G401 (cell line): ENCODE results near the gene RASGRP2. TPM values are rescaled to one million over a fixed set of nuclear protein-coding genes. Genes with fewer than 3 reads are reported as not detected.
"Not testable (repeated sequence)": the region's sequence is repeated elsewhere in the genome, so short reads cannot be mapped to it uniquely, and the experiment has no call there.

Source experiments
- DNase-seq: peaks from one replicate; pipeline ENCODE4 v3.0.0-alpha.2; 2015; ENCODE audit warnings: low spot score
- in situ Hi-C: cut with HindIII; loops from 2 replicates; pipeline ENCODE4 v1.10.0; 2016; ENCODE audit warnings: low sequenced_read_pairs, mixed read lengths
- total RNA-seq: library from RNA; depleted of rRNA; stranded (reverse); fragments of >200 nt; shearing (Covaris generic); gene quantifications from 2 replicates; pipeline ENCODE4 v1.2.3, GENCODE V29; 2014

The RASGRP2 gene
- total RNA-seq, 1 experiment from 2014 or later, result 1.9 TPM

DNA sequence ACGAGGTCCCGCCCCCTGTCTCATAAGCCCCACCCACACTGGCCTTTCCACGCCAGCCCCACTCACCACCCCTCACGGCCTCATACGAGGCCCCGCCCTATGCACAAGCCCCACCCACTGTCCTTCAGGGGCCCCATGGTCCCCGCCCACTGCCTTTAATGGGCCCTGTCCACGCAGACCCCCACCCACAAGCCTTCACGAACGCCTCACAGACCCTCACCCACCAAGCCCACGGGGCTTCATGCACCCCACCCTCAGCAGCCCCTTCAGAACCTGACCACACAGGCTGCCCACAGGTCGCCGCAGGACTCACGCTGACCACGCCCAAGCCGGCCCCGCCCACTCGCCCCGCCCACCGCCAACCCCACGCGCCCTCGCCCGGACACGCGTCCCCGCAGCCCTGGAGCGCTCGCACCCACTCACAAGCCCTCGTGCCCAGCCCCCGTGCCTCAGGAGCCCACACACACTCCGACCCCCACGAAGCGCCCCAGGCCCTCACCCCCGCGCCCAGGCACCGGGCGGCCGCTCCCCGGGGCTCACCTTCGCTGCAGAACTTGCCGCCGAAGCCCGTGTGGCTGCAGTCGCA lies 31.4 kb downstream of the RASGRP2 start:
- DNase-seq, result no peak

DNA sequence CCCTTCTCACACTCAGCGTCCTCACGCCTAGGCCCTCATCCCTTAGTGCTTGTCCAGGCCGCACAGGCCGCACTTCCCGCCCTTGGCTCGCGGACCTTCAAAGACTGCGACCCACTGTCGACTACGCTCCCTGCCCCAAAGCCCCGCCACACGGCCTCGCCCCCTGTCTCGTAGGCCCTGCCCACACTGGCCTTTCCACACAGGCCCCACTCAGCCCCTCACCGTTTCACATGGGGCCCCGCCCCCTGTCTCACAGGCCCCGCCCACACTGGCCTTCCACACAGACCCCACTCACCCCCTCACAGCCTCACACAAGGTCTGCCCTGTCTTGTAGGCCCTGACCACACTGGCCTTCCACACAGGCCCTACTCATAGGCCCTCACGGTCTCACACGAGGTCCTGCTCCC lies 32.0 kb downstream of the RASGRP2 start:
- no peak for DNase-seq
- in situ Hi-C loops, result no loop called here

More for the DNA sequence above, 31.4 kb downstream of the RASGRP2 start:
- in situ Hi-C loops, result no loop called here

DNA sequence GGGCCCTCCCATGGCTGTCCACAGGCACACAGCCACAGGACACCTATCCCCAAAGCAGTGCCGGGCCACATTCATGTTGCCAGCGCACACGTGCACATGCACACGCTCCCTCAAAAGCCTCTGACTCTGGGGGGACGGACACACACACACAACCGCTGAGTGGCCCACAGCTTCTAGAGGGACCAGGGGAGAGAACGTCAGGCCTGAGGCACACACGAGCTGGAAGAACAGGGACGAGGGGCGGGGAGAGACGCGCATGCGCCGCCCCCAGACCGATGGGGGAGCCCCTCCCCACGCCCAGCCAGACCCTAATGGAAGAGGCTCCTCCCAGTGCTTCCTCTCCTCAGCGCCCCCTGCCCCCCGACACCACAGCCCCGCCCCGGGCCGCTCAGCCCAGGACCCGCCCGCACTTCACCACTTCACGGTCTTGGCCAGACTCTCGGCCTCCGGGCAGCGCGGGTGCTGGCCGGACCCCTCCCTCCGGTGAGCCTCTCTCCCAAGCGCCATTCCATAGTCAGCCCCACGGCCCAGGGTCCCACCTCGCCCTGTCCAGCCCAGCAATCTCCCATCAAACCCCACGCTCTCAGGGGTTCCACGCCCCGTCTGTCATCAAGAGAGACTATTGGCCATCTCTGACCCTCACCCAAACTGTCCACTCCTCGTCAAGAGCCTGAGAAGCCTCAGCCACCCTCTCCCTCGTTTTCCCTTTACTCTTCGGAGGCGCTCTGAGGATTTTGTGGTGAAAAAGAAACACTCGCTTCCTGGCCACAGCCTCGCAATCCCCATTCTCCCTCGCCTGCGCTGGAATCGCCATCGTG lies 32.6 kb downstream of the RASGRP2 start:
- in situ Hi-C loops, result no loop called here
- no peak for DNase-seq

DNA sequence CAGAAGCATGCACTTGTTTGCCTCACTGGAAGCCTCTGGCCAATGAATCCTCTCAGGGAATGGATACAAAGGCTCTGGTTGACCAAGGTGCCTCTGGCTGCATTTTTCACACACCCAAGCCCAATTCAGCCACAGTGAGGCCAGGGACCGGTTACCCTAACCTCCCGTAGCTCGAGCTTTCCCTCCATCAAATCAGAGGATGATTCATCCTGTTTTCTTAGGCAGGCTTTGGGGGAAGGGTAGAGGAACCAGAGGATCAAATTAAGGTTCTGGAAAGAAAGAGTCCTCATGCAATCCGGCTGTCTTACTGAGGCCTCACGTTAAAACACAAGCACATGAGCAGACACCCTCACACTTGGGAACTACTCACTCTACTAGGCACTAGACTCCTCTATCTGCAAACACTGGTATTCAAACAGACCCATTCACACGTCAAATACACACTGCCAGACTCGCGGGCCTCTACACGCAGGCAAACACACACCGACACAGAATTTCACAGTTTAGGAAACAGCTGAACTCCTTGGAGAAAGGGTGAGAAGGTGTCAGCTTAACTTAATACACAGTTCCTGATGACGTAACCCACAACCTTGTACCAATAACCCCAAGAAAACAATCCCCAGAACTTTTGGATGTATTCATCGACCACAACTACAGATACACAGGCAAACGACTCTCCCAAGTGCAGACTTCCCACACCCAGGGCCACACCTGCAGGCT lies 33.4 kb downstream of the RASGRP2 start:
- DNase-seq, result no peak
- in situ Hi-C loops, result no loop called here

DNA sequence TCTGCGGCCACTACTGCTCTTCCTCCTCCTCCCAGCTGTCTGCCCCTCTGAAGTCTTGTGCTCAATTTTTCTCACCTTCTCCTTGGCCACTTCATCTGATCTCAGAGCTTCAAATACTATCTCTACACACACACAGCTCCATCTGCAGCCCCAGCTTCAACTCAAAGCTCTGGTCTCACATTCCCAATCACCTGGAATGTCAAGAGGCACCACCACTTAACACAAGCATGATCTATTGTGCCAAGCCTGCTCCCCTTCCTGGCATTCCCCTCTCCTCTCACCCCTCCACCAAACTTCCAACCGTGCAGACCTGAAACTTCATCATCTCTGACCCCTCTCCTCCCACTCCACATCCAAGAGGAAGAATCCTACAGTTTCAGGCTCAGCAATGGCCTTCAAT lies 38.4 kb downstream of the RASGRP2 start:
- DNase-seq, result peak; percentile 6
- in situ Hi-C loops, result no loop called here

DNA sequence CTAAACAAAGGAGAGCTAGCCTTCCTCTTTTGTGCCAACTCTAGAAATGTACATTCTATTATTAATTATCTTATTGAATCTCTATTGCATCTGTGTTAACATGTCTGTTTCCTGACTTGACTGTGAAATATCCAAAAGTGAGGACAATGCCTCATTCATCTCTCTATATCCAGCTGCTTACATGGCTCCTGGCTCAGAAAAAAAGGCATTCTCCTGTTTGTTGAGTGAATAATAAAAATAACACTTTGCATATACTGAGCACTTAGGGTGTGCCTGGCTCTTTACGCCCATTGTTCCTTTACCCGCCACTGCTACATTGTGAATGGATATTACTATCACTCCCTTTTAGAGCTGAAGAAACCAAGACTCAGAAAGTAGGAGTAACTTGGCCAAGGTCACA lies 40.9 kb downstream of the RASGRP2 start:
- DNase-seq, result no peak
- in situ Hi-C loops, result no loop called here

DNA sequence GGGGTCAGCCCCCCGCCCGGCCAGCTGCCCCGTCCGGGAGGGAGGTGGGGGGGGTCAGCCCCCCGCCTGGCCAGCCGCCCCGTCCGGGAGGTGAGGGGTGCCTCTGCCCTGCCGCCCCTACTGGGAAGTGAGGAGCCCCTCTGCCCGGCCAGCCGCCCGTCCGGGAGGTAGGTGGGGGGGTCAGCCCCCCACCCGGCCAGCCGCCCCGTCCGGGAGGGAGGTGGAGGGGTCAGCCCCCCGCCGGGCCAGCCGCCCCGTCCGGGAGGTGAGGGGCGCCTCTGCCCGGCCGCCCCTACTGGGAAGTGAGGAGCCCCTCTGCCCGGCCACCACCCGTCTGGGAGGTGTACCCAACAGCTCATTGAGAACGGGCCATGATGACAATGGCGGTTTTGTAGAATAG lies 42.0 kb downstream of the RASGRP2 start:
- DNase-seq, in situ Hi-C loops: not testable (repeated sequence)

DNA sequence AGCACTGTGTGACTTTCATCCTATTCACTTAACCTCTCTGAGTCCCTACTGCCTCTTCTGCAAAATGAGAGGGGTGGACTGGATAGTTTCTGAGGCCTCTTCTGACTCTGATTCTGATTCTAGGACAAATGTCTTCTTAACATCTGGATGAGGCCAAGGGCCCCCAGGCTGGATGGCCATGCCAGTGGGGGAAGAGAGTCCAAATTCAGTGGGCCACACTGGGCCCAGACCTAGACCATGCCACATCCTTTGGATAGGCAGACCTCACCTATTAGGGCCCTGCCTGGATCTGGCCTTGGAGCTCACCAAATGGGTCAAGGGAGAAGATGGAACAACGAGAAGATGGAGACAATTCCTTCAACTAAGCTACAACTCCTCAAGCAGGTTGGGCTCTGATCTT lies 45.5 kb downstream of the RASGRP2 start:
- in situ Hi-C loops, result no loop called here
- DNase-seq, result no peak

DNA sequence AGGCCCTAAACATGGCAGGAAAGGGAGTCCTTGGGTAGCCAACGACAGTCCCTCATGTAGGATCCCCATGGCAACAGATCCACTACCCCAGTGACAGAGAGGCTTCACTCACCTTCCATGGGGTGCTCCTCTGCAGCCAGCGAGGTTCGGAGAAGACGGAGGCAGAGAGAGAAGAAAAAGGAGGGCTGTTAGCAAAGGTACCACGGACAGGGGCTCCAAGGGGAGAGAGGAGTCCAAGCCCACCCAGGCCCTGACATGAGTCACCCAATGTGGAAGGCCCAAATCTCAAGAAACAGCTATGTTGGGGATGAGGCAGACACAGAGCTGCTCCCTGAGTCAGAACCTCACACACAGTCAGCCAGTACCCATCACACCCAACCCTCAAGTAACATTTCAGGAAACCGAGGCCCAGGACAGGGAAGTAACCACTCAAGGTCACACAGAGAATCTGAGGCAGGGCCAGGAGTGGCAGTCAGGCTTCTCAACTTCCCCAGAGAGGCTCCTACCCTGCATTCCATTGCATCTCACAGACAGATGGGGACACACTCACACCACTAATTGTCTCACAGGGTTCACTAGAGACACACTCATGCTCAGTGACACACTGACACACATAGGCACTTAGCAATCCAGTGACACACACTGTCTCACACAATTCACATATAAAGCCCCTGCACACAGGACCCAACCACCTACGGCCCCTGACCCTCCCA lies 46.1 kb downstream of the RASGRP2 start:
- in situ Hi-C loops, result no loop called here
- peak; percentile 3 for DNase-seq

DNA sequence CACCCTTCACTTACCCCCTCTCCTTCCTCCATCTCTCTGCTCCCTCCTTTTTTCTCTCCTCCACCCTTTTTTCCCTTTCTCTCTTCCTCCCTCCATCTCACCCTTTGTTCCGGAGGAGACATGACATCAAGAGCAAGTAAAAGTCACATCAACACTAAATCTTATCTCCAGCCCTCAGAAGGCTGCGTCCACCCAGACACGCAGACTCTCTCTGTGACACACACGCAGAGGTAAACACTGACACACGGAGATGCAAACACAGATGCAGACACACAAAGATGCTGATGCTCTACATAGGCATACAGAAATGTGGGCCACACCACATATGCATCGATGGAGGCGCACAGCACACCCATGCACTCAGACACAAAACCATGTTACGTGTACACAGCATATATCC lies 47.9 kb downstream of the RASGRP2 start:
- in situ Hi-C loops, result no loop called here
- peak; percentile 3 for DNase-seq

DNA sequence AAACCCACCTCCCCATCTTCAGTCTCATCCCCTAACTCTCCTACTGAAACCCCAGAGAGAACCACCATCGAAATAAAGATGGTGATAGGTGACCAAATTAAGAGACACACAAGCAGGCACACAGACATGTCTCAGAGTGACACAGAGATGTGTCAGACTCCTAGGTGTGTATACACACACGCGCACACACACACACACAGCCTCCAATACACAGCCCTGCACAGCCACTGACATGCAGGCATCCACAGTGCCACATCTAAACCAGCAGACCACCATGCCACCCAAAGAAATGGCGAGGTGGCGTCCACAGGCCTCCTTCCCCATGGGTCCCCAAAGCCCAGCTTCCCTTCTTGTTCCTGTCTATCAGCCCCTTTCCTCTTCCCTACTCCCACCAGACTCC lies 48.4 kb downstream of the RASGRP2 start:
- in situ Hi-C loops, result no loop called here
- DNase-seq, result no peak

DNA sequence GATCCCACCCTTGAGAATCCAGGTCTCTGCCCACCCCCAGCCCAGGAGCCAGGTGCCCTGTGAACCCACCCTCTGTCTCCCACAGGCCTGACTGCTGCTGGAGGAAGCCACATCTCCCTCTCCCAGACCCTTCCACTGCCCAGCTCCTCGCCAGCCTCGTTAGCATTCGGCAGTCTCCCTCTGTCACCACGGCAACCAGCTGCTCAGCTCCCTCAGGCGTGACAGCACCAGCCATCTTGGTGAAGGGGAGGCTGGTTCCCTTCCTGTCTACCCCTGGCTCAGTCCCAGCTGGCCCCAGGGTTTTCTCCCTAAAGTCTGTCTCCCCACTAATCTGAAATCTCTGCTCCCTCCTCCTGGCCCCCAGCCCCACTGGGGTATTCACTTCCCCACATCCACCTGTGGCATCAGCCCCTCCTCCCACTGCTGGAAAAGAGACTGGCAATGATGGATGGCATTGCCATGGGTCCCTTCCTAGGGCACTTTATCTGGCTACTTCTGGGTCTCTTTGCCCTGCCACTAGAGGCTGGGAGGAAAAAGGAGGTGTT lies 49.0 kb downstream of the RASGRP2 start:
- DNase-seq, result peak; percentile 36
- in situ Hi-C loops, result no loop called here

DNA sequence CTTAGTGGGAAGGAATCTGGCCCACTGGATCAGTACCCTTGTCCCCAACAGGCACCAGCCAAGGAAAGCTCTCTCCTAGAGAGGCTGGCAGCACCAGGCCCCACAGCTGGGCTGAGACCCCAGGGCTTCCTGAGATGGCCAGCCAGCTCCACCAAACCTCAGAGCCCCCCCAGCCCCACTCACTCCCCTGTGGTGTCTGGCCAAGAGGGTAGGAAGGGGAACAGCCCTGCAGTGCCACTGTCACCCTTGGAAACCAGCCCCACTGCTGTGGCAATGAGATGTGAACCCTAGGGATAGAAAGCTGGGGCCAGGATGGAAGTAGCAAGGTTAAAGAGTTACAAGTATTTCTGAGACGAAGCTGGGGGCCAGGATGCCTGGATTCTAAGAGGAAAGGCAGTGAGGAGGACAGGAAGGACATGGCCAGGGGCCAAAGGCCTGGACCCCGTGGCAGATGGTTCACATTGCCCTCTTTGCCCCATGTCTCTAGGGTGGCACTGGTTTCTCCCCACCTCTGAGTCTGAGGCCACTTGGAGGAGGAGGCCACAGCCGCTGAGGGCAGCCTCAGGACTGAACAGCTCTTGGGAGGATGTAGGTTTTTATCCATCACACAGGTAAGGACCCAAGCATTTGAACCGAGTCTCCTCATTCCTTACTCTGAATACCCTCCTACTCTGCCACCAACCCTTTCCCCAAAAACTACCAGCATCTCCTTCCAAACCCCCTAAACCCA lies 49.8 kb downstream of the RASGRP2 start:
- in situ Hi-C loops, result no loop called here
- peak; percentile 8 for DNase-seq

DNA sequence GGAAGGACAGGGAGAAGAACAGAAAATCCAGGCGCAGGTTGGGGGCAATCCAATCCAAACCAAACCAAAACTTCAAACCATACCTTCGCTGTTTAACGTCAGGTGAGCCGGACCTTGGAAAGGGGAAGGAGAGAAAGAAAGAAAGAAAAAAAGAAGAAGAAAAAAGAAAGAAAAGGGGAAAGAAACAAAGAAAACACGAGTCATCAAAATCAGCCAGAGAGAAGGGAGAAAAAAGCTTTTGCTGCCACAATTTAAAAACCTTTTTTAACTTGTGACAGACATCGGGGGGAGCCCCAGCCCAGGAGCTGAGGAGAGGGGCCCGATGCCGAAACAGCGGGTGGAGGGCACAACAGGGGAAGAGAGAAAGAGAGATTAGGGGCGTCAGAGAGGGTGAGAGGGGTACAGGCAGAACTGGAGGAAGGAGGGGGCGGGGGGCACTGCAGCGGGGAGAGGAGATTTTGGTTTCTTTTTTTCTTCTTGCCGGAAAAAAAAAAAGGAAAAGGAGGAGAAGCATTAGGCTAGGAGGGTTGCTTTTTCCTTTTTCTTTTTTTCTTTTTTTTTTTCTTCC lies 51.1 kb downstream of the RASGRP2 start:
- in situ Hi-C loops, result no loop called here
- no peak for DNase-seq

DNA sequence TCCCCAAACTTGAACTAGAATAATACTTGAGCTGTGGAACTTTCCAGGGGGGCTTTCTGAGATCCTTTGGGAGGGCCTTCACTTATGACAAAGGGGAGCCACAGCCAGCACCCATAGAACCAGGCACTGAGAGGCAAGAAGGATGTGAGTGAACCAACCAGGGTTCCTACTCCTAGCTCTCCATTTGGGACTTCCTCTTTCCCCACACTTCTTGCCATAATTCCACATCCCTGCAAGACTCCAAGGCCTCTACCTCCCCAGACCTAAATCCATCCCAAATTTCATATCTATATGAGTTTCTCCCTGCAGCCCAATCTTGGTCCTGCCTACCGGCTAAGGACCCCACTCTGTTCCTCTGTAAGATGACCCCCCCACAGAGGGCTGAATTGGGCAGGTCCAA lies 52.4 kb downstream of the RASGRP2 start:
- DNase-seq, result no peak
- in situ Hi-C loops, result no loop called here

DNA sequence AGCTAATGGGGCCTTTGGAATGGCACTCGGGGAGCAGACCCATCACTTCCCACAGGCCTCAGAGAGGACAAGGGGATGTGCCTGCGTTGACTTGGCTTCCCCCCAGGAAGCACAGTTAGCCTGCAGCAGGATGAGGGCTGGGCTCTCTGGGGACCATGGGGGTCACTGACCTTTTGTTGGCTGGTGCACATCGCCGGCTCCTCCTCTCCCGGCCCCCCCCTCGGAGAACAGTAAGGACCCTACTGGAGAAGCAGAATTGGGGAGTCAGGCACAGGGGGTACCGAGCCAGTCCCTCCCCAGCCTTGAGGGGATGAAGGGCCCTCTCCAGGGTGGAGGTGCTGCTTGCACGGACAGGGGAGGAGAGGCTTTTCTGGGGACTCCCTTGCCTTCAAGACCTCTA lies 53.7 kb downstream of the RASGRP2 start:
- in situ Hi-C loops, result no loop called here
- no peak for DNase-seq

DNA sequence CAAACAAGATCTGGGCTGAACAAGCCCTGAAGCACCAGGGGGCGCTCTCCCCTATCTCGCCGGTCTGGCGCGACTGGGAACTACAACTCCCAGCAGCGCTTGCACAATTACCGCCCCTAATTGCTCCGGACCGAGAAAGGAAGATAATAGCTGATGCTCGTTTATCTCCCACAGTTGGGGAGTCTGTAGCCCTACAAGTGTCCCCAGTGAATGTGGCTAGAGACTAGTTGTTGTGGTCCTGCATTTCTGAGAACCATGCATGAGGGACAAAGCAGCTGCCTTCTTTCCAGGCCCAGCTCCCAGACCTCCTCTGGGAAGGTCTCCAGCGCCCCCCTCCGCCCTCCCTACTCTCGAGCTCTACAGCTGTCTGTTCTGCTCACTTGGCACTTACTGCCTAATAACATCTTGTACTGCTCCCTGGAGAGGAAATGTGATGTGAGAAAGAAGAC lies 55.4 kb downstream of the RASGRP2 start:
- peak; percentile 90 for DNase-seq
- in situ Hi-C loops, result no loop called here
